Measurements from ENCODE around the gene MBNL2.

Gene MBNL2

DNA sequence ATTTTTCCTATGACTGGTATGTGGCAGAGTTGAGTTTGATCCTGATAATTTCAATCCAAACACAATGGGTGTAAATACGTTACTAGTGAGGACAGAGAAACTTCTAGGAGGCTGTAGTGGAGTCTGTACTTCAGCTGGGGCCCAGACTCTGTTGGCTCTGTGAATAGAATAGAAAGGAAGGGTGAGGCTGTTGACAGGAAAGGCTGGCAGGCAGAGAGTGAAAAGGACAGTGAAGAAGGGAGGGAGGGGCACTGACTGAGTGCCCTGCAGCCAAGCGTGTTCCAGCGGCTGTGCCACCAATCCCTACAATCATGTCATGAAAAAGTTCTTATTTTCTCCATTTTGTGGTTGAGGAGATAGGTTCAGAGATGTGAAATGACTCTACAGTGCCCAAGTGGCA, 80.5 kb downstream of the MBNL2 start:
- no peak for TF ChIP-seq POLR2AphosphoS5 (IDR thresholded peaks at IDR 0.05; ENCODE audit: low read depth)
- TF ChIP-seq SPI1 (IDR thresholded peaks at IDR 0.05; ENCODE audit: borderline replicate concordance, low read depth), result no peak
- TF ChIP-seq, protein P1, sequence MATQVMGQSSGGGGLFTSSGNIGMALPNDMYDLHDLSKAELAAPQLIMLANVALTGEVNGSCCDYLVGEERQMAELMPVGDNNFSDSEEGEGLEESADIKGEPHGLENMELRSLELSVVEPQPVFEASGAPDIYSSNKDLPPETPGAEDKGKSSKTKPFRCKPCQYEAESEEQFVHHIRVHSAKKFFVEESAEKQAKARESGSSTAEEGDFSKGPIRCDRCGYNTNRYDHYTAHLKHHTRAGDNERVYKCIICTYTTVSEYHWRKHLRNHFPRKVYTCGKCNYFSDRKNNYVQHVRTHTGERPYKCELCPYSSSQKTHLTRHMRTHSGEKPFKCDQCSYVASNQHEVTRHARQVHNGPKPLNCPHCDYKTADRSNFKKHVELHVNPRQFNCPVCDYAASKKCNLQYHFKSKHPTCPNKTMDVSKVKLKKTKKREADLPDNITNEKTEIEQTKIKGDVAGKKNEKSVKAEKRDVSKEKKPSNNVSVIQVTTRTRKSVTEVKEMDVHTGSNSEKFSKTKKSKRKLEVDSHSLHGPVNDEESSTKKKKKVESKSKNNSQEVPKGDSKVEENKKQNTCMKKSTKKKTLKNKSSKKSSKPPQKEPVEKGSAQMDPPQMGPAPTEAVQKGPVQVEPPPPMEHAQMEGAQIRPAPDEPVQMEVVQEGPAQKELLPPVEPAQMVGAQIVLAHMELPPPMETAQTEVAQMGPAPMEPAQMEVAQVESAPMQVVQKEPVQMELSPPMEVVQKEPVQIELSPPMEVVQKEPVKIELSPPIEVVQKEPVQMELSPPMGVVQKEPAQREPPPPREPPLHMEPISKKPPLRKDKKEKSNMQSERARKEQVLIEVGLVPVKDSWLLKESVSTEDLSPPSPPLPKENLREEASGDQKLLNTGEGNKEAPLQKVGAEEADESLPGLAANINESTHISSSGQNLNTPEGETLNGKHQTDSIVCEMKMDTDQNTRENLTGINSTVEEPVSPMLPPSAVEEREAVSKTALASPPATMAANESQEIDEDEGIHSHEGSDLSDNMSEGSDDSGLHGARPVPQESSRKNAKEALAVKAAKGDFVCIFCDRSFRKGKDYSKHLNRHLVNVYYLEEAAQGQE (IDR thresholded peaks at IDR 0.05; ENCODE audit: insufficient replicate concordance, low read depth), result no peak
- no peak for TF ChIP-seq GABPA (IDR thresholded peaks at IDR 0.05; ENCODE audit: low read depth)
- TF ChIP-seq, protein P2, sequence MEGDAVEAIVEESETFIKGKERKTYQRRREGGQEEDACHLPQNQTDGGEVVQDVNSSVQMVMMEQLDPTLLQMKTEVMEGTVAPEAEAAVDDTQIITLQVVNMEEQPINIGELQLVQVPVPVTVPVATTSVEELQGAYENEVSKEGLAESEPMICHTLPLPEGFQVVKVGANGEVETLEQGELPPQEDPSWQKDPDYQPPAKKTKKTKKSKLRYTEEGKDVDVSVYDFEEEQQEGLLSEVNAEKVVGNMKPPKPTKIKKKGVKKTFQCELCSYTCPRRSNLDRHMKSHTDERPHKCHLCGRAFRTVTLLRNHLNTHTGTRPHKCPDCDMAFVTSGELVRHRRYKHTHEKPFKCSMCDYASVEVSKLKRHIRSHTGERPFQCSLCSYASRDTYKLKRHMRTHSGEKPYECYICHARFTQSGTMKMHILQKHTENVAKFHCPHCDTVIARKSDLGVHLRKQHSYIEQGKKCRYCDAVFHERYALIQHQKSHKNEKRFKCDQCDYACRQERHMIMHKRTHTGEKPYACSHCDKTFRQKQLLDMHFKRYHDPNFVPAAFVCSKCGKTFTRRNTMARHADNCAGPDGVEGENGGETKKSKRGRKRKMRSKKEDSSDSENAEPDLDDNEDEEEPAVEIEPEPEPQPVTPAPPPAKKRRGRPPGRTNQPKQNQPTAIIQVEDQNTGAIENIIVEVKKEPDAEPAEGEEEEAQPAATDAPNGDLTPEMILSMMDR (IDR thresholded peaks at IDR 0.05; ENCODE audit: insufficient read depth, low read length), result no peak
- no peaks in the 10 kb centered on the region for H3K27me3 ChIP-seq (ENCODE audit: insufficient read depth, poor library complexity, severe bottlenecking)
- DNase-seq (ENCODE audit: low read depth in 1 of 2, low spot score in 1 of 2), result no peak
- H3K27ac ChIP-seq (replicated peaks), result no peak overlapping the region
- no peak overlapping the region for H3K4me3 ChIP-seq (replicated peaks; ENCODE audit: insufficient read depth, low read length)

DNA sequence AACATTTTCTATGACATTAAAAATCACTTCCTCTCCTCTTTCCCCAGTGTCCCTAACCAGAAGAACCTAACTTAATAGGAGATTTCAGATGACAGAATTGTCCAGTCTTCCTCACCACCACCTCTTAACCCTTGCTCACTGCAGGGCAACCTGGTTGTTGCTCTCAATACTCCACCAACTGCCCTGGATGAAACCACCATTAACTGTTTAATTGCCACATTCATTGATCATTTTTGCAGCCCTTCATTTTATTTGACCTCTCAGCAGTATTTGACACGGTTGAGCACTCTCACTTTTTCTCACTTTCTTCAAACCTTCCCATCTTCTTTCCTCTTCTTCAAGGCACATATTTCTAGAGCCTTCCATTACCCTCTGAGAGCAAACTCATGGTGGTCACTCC, 84.0 kb downstream of the MBNL2 start:
- DNase-seq (ENCODE audit: low read depth in 1 of 2, low spot score in 1 of 2), result no peak
- Histone ChIP-seq H3K27ac (replicated peaks) (no peak overlapping the region), H3K27me3 (ENCODE audit: insufficient read depth, poor library complexity, severe bottlenecking) (no peaks in the 10 kb centered on the region), H3K4me3 (replicated peaks; ENCODE audit: insufficient read depth, low read length) (no peak overlapping the region)
- TF ChIP-seq POLR2AphosphoS5 (IDR thresholded peaks at IDR 0.05; ENCODE audit: low read depth), result no peak
- TF ChIP-seq, protein P1 (IDR thresholded peaks at IDR 0.05; ENCODE audit: insufficient replicate concordance, low read depth), result no peak
- TF ChIP-seq GABPA (IDR thresholded peaks at IDR 0.05; ENCODE audit: low read depth), result no peak
- no peak for TF ChIP-seq SPI1 (IDR thresholded peaks at IDR 0.05; ENCODE audit: borderline replicate concordance, low read depth)
- TF ChIP-seq, protein P2 (IDR thresholded peaks at IDR 0.05; ENCODE audit: insufficient read depth, low read length), result no peak

DNA sequence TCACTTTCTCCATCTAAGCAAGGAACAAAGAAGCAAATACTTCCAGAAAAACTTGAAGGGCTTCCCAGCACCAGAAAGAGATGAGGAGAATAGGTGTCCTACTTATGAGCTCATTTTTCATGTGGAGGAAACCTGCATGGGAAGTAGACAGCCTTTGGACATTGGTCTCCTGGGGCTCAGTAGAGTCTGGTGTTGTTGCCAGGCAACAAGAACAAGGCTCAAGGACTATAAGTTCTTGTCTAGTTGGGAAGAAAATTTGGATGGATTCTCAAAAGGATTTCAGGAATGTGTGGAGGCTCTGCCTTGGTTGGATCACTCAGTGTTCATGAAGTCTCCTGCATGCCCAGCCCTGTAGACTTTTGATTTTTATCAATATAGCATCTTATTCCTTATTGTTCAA, 84.5 kb downstream of the MBNL2 start:
- Histone ChIP-seq H3K27ac (replicated peaks) (no peak overlapping the region), H3K4me3 (replicated peaks; ENCODE audit: insufficient read depth, low read length) (no peak overlapping the region), H3K27me3 (ENCODE audit: insufficient read depth, poor library complexity, severe bottlenecking) (no peaks in the 10 kb centered on the region)
- TF ChIP-seq POLR2AphosphoS5 (IDR thresholded peaks at IDR 0.05; ENCODE audit: low read depth), result no peak
- TF ChIP-seq GABPA (IDR thresholded peaks at IDR 0.05; ENCODE audit: low read depth), result no peak
- TF ChIP-seq, protein P2 (IDR thresholded peaks at IDR 0.05; ENCODE audit: insufficient read depth, low read length), result no peak
- no peak for TF ChIP-seq SPI1 (IDR thresholded peaks at IDR 0.05; ENCODE audit: borderline replicate concordance, low read depth)
- TF ChIP-seq, protein P1 (IDR thresholded peaks at IDR 0.05; ENCODE audit: insufficient replicate concordance, low read depth), result no peak
- DNase-seq (ENCODE audit: low read depth in 1 of 2, low spot score in 1 of 2), result no peak

All from HL-60 (cell line).